ENCODE results near the gene C1orf53. TPM values are rescaled to one million over a fixed set of nuclear protein-coding genes. Genes with fewer than 3 reads are reported as not detected.

The C1orf53 gene
- total and polyA plus RNA-seq, 2 of the 13 experiments (the other 11 are each of a cell fraction or from before 2014, with no cell fraction given) = 5.8 to 10.1 TPM

DNA sequence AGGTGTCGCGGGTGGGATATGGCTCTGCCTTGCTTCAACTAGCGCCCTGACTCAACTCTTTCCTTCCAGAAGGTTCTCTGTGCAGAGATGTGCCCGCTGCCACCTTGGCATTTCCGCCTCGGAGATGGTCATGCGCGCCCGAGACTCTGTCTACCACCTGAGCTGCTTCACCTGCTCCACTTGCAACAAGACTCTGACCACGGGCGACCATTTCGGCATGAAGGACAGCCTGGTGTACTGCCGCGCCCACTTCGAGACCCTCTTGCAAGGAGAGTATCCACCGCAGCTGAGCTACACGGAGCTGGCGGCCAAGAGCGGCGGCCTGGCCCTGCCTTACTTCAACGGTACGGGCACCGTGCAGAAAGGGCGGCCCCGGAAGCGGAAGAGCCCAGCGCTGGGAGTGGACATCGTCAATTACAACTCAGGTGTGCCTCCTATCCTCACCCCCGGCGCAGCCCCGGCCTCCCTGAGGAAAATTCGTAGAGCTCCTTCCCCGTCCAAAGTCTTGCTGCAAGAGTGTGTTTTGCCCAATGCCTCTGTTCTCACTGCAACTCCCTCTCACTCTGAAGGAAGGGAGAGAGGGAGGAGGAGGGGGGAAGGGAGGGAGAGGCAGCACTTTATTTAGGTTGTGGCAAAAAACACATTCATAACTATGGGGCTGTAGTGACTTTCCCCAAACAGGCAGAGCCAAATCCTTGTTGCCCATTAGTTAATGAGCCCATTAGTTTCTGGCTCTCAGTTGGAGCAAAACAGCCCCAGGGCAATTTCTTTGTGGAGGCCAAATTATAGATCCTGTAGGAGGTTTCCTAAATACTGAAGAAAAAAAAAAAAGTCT lies 19.0 kb downstream of the C1orf53 start:
- no TSS peak for BruUV-seq (replicated peaks)
- ChIA-PET CTCF (ENCODE audit: low intra/inter-chr PET ratio, low total read pairs) (no interaction called here), POLR2A (no interaction called here)
- Histone ChIP-seq H3K9ac (ENCODE audit: insufficient read depth, low read depth, low read length) (no peak overlapping the region), H3K4me2 (ENCODE audit: low read depth, low read length) (no peak overlapping the region), H4K20me1 (ENCODE audit: insufficient read depth, low read length) (no peaks in the 10 kb centered on the region), H3K79me2 (ENCODE audit: insufficient read depth, low read length) (no peaks in the 10 kb centered on the region), H3K4me3 (replicated peaks in 1 of 3; ENCODE audit: insufficient read depth in 1 of 3, low read depth in 2 of 3, low read length in 3 of 3) (no peak overlapping the region), H3K9me3 (ENCODE audit: low read length) (no peaks in the 10 kb centered on the region), H3K36me3 (replicated peaks in 1 of 2; ENCODE audit: control insufficient read depth in 1 of 2, insufficient read depth in 2 of 2, low read length in 2 of 2) (no peaks in the 10 kb centered on the region), H3K27me3 (ENCODE audit: control insufficient read depth in 1 of 2, insufficient read depth in 2 of 2, low read length in 2 of 2) (peaks cover 11 to 37% of the 10 kb centered on the region in 2 experiments), H3K4me1 (ENCODE audit: insufficient read depth, low read length) (peaks cover 28% of the 10 kb centered on the region), H3K27ac (ENCODE audit: extremely low read length, insufficient read depth, low read length) (no peak overlapping the region), H2AFZ (ENCODE audit: low read length) (no peak overlapping the region)
- in situ Hi-C loops (cut with HindIII; ENCODE audit: extremely low pct_ligation_motif_present, low pct_unique_long_range_greater_than_20kb) (loop anchor here (5.0 kb wide), 2 partner anchors 304 to 399 kb away; no protein-coding TSS in a partner anchor), intact Hi-C loops (cut with micrococcal nuclease; ENCODE audit: unreplicated experiment) (no loop called here)
- WGBS (ENCODE audit: low lambda C conversion rate) = 84% methylated on average over 29 of the region's 33 CpGs
- no peak for FAIRE-seq
- no peak for ATAC-seq
- DNase-seq (ENCODE audit: low spot score) = no peak
- TF ChIP-seq ZNF333 (CRISPR knock-in tag; IDR thresholded peaks at IDR 0.05; ENCODE audit: borderline replicate concordance) (no peak), ARID2 (CRISPR knock-in tag; IDR thresholded peaks at IDR 0.05; ENCODE audit: borderline replicate concordance) (no peak), HDAC1 (CRISPR knock-in tag; IDR thresholded peaks at IDR 0.05) (no peak), ZNF460 (CRISPR knock-in tag; IDR thresholded peaks at IDR 0.05; ENCODE audit: borderline replicate concordance) (no peak), ZNF557 (CRISPR knock-in tag; IDR thresholded peaks at IDR 0.05) (no peak), REXO4 (CRISPR knock-in tag; IDR thresholded peaks at IDR 0.05; ENCODE audit: borderline replicate concordance) (no peak)
- TF ChIP-seq, protein P1, sequence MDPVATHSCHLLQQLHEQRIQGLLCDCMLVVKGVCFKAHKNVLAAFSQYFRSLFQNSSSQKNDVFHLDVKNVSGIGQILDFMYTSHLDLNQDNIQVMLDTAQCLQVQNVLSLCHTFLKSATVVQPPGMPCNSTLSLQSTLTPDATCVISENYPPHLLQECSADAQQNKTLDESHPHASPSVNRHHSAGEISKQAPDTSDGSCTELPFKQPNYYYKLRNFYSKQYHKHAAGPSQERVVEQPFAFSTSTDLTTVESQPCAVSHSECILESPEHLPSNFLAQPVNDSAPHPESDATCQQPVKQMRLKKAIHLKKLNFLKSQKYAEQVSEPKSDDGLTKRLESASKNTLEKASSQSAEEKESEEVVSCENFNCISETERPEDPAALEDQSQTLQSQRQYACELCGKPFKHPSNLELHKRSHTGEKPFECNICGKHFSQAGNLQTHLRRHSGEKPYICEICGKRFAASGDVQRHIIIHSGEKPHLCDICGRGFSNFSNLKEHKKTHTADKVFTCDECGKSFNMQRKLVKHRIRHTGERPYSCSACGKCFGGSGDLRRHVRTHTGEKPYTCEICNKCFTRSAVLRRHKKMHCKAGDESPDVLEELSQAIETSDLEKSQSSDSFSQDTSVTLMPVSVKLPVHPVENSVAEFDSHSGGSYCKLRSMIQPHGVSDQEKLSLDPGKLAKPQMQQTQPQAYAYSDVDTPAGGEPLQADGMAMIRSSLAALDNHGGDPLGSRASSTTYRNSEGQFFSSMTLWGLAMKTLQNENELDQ (CRISPR knock-in tag; IDR thresholded peaks at IDR 0.05; ENCODE audit: borderline replicate concordance) = no peak
- TF ChIP-seq, protein P2, sequence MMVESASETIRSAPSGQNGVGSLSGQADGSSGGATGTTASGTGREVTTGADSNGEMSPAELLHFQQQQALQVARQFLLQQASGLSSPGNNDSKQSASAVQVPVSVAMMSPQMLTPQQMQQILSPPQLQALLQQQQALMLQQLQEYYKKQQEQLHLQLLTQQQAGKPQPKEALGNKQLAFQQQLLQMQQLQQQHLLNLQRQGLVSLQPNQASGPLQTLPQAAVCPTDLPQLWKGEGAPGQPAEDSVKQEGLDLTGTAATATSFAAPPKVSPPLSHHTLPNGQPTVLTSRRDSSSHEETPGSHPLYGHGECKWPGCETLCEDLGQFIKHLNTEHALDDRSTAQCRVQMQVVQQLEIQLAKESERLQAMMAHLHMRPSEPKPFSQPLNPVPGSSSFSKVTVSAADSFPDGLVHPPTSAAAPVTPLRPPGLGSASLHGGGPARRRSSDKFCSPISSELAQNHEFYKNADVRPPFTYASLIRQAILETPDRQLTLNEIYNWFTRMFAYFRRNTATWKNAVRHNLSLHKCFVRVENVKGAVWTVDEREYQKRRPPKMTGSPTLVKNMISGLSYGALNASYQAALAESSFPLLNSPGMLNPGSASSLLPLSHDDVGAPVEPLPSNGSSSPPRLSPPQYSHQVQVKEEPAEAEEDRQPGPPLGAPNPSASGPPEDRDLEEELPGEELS (CRISPR knock-in tag; IDR thresholded peaks at IDR 0.05) = no peak
- TF ChIP-seq, protein P3, sequence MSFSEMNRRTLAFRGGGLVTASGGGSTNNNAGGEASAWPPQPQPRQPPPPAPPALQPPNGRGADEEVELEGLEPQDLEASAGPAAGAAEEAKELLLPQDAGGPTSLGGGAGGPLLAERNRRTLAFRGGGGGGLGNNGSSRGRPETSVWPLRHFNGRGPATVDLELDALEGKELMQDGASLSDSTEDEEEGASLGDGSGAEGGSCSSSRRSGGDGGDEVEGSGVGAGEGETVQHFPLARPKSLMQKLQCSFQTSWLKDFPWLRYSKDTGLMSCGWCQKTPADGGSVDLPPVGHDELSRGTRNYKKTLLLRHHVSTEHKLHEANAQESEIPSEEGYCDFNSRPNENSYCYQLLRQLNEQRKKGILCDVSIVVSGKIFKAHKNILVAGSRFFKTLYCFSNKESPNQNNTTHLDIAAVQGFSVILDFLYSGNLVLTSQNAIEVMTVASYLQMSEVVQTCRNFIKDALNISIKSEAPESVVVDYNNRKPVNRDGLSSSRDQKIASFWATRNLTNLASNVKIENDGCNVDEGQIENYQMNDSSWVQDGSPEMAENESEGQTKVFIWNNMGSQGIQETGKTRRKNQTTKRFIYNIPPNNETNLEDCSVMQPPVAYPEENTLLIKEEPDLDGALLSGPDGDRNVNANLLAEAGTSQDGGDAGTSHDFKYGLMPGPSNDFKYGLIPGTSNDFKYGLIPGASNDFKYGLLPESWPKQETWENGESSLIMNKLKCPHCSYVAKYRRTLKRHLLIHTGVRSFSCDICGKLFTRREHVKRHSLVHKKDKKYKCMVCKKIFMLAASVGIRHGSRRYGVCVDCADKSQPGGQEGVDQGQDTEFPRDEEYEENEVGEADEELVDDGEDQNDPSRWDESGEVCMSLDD (CRISPR knock-in tag; IDR thresholded peaks at IDR 0.05; ENCODE audit: borderline replicate concordance) = no peak
- TF ChIP-seq, protein P4, sequence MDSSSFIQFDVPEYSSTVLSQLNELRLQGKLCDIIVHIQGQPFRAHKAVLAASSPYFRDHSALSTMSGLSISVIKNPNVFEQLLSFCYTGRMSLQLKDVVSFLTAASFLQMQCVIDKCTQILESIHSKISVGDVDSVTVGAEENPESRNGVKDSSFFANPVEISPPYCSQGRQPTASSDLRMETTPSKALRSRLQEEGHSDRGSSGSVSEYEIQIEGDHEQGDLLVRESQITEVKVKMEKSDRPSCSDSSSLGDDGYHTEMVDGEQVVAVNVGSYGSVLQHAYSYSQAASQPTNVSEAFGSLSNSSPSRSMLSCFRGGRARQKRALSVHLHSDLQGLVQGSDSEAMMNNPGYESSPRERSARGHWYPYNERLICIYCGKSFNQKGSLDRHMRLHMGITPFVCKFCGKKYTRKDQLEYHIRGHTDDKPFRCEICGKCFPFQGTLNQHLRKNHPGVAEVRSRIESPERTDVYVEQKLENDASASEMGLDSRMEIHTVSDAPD (CRISPR knock-in tag; IDR thresholded peaks at IDR 0.05) = no peak
- TF ChIP-seq, protein P5, sequence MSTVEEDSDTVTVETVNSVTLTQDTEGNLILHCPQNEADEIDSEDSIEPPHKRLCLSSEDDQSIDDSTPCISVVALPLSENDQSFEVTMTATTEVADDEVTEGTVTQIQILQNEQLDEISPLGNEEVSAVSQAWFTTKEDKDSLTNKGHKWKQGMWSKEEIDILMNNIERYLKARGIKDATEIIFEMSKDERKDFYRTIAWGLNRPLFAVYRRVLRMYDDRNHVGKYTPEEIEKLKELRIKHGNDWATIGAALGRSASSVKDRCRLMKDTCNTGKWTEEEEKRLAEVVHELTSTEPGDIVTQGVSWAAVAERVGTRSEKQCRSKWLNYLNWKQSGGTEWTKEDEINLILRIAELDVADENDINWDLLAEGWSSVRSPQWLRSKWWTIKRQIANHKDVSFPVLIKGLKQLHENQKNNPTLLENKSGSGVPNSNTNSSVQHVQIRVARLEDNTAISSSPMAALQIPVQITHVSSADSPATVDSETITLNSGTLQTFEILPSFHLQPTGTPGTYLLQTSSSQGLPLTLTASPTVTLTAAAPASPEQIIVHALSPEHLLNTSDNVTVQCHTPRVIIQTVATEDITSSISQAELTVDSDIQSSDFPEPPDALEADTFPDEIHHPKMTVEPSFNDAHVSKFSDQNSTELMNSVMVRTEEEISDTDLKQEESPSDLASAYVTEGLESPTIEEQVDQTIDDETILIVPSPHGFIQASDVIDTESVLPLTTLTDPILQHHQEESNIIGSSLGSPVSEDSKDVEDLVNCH (CRISPR knock-in tag; IDR thresholded peaks at IDR 0.05) = no peak

Measured in HepG2 (cell line).